Measurements from ENCODE around the gene BAHCC1.

DNA sequence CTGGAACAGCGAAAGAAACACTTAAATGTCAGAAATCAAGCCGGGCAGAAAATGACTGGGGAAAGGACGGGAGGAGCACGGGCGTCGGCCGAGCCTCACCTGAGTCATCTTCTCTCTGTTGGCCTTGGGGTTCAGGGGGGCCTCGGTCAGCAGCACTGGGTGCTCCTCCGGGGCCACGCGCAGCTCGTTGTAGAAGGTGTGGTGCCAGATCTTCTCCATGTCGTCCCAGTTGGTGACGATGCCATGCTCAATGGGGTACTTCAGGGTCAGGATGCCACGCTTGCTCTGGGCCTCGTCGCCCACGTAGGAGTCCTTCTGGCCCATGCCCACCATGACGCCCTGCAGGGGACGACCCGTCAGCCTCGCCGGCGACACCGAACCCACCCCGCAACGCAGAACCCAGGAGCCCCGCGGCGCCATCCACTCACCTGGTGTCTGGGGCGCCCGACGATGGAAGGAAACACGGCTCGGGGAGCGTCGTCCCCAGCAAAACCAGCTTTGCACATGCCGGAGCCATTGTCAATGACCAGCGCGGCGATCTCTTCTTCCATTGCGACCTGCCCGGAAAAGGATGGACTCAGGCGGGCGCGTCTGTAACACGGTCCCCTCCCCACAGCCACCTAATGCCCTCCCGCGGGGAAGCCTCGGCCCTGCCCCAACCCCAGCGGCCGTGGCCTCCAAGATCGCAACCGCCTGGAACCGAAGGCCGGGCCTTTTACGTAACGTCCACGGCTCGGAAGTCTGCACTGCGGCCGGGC lies 116.7 kb downstream of the BAHCC1 start:
- TF ChIP-seq CTCF (conservative IDR thresholded peaks at IDR 0.05; ENCODE audit: low read depth, low read length), result no peak
- TF ChIP-seq EZH2 (IDR thresholded peaks at IDR 0.05; ENCODE audit: borderline replicate concordance, low read depth, low read length, poor library complexity, severe bottlenecking), result no peak
